GM13977 (cell line): Measurements from ENCODE around the gene DPP4.
A peak's percentile ranks its signal among the peaks of the same experiment; 100 is the strongest.

Experiments
- DNase-seq: peaks from one replicate; pipeline ENCODE4 v3.0.0; 2012; ENCODE audit warnings: low spot score
- CTCF ChIP-seq: IDR thresholded peaks from 2 replicates; pipeline ENCODE4 v1.5.1; 2012; ENCODE audit warnings: mild to moderate bottlenecking, control low read depth; ENCODE audit not compliant: insufficient read depth; ENCODE audit errors: extremely low read depth, missing control alignments
- in situ Hi-C: fragments of 300-500 bp; cut with MboI; formaldehyde crosslinking; loops from one replicate; pipeline ENCODE4 v1.12.0; 2022; ENCODE audit warnings: low sequenced_read_pairs, low pct_unique_long_range_greater_than_20kb, mixed read lengths, inconsistent platforms; ENCODE audit not compliant: unreplicated experiment

Gene DPP4

DNA sequence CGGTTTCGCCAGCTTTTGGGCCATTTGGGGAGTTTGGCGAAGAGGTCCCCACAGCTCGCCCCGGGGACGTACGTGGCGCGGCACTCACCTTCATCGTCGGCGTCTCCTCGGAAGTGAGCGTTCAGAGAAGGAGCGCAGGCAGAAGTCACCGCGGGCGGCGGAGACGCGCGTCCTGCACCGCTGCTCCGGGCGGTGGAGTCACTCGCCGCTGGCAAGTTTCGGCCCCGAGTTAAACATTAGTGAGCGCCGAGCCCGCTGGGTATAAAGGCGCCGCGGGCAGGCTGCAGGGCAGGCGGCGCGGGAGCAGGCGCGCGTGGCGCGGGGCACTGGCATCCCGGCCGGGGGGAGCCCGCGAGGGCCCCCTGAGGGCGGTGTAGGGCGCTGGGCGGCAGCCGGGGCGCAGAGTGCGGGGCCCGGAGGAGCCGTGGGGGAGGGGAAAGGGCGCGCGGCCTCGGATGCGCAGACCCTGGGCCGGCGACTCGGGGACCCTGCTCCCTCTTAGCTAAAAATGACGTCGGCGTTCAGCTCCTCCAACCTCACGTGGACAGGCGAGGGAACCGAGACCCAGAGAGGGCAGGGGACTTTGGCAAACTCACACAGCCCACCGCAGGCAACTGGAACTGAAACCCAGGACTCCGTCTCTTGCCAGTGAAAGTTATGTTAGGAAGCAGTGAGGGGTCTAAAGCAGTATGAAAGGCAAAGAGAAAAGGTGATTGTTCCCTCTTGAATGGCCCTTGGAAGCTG is at the start of gene DPP4:
TSS of gene DPP4 (minus strand) at position 328 of the 744 bp plus-strand sequence. CDS start at position 94, 234 bp downstream.
- TF ChIP-seq CTCF: no peak
- in situ Hi-C loops: no loop called here
- DNase-seq: peak; percentile 84

DNA sequence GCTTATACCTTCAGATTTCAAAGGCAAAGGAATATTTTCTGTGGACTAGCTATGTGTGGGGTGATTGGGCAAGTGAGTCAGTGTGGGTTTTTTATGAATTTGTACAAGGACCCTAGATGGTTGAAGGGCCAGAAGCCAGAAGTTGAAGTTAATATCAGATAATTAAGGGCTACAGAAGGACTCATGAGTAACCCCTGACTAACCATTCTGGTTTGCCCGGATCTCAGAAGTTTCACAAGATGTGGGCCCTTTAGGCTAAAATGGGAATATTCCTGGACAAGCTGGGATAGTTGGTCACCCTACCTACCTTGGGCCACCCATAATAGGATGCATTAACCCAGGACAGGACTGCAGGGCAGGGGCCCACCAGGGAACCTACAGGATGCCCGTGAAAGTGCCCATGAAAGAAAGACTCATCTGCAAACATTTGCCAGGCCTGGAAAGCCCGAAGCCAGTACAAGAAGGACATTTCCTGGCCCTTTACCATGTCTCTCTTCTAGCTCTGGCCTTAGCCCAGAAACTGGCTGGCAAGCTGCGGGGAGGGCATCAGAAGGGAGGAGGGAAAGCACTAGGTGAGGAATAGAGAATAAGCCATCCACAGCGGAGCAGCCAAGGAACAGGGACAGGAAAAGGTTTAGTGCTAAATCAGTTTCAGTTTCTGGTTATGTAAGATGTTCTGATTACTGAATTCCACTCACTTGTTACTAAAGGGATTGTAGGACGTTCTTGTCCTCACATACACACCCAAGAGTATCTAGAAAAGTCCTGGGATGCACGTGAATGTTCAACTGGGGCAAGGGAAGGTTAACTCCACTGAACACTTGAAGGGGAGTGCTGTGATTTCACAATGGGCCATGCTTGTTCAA is 44.4 kb upstream of the DPP4 start:
- no peak for DNase-seq
- TF ChIP-seq CTCF: no peak
- in situ Hi-C loops: no loop called here

- TF ChIP-seq CTCF: no peak
- in situ Hi-C loops: no loop called here
- no peak for DNase-seq
Observed at GRCh38 chr2:162116352-162116751, 42.3 kb upstream of the DPP4 start.

DNA sequence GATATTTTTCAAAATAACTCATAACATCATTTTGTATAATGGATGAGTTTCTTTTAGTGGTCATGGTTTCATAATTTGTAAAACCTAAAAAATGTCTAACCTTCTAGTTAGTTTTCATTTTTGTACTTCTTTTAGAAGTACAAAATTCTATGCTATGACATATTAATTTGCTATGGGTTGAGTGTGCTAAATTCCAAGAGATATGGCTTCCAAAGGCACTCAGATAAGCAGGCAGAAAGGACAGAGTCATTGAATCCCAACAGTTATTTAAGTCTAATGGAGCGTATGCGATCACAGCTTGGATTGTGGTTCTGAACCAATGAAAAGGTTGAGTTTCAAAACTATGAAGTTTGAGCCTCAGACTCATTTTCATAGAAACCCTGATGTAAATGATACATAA is 41.1 kb upstream of the DPP4 start:
- DNase-seq: no peak
- TF ChIP-seq CTCF: no peak
- in situ Hi-C loops: no loop called here

- TF ChIP-seq CTCF: no peak
- no peak for DNase-seq
- in situ Hi-C loops: no loop called here
Observed at GRCh38 chr2:162114271-162114670, 40.3 kb upstream of the DPP4 start.

GRCh38 chr2:162113776-162114168 is 39.8 kb upstream of the DPP4 start:
- DNase-seq: no peak
- no peak for TF ChIP-seq CTCF
- in situ Hi-C loops: no loop called here
